ENCODE measurements around the gene TNF. TPM values are rescaled to one million over a fixed set of nuclear protein-coding genes. Genes with fewer than 3 reads are reported as not detected.

The TNF gene
- total and polyA plus RNA-seq, 2 of the 13 experiments (the other 11 are each of a cell fraction or from before 2014, with no cell fraction given): not detected

GRCh38 chr6:31614075-31614619 lies 38.8 kb downstream of the TNF start (continued):
- TF ChIP-seq BATF2 (CRISPR knock-in tag; IDR thresholded peaks at IDR 0.05) (no peak), BCL6 (CRISPR knock-in tag; IDR thresholded peaks at IDR 0.05) (no peak), MAFK (conservative IDR thresholded peaks at IDR 0.05 in 1 of 2, IDR thresholded peaks at IDR 0.05 in 1 of 2; ENCODE audit: low read length in 2 of 2) (no peak), E2F2 (CRISPR knock-in tag; IDR thresholded peaks at IDR 0.05; ENCODE audit: borderline replicate concordance) (no peak), ZNF687 (CRISPR knock-in tag; IDR thresholded peaks at IDR 0.05) (peak; percentile 48), CHCHD3 (CRISPR knock-in tag; IDR thresholded peaks at IDR 0.05) (no peak), HNF4A (CRISPR knock-in tag; IDR thresholded peaks at IDR 0.05) (no peak), SKIL (CRISPR knock-in tag; IDR thresholded peaks at IDR 0.05; ENCODE audit: borderline replicate concordance) (no peak), MED1 (CRISPR knock-in tag; IDR thresholded peaks at IDR 0.05) (no peak), ARID3A (IDR thresholded peaks at IDR 0.05; ENCODE audit: low read depth, low read length) (no peak), ZNF747 (CRISPR knock-in tag; IDR thresholded peaks at IDR 0.05; ENCODE audit: borderline replicate concordance) (no peak; the same call in 1 of the 2 replicates), ZBTB34 (CRISPR knock-in tag; IDR thresholded peaks at IDR 0.05) (no peak), KAT2B (IDR thresholded peaks at IDR 0.05; ENCODE audit: borderline replicate concordance, low read depth, low read length) (no peak), ELF3 (CRISPR knock-in tag; IDR thresholded peaks at IDR 0.05) (no peak)
